Stimulated activated CD4-positive, alpha-beta T cell treated with anti-CD3 and anti-CD28 coated beads, Interleukin-4, amount 100 ng/mL, for 48 hours (primary cell): ENCODE data around the gene PDIA2.

Source experiments
- DNase-seq, 2 donors: peaks; one replicate each; pipeline ENCODE4 v3.0.0-alpha.2; 2020; ENCODE audit warnings: low read depth in 2 of 2

The PDIA2 gene

GRCh38 chr16:280005-280460 lies 2.9 kb upstream of the PDIA2 start:
- no peak for DNase-seq

GRCh38 chr16:280552-280951 lies 2.4 kb upstream of the PDIA2 start, which contains the start of gene ARHGDIG:
Gene ARHGDIG, plus strand, starts transcription at chr16:280591. Its CDS starts 90 bp downstream, at chr16:280681.
- DNase-seq: no peak

- no peak for DNase-seq
These were observed 1.8 kb upstream of the PDIA2 start for GRCh38 chr16:280991-281659.

- DNase-seq: no peak
These were observed 1.2 kb upstream of the PDIA2 start for GRCh38 chr16:281660-282255.

- DNase-seq: no peak
These were observed 473 bp upstream of the PDIA2 start for GRCh38 chr16:282491-282890.

- no peak for DNase-seq
These were observed 1.5 kb downstream of the PDIA2 start for GRCh38 chr16:284204-285120.

GRCh38 chr16:285146-286055 lies 2.4 kb downstream of the PDIA2 start:
- DNase-seq: no peak

- no peak for DNase-seq
These were observed 3.7 kb downstream of the PDIA2 start for GRCh38 chr16:286491-287297.

- no peak for DNase-seq
These were observed 4.4 kb downstream of the PDIA2 start for GRCh38 chr16:287298-287811.

GRCh38 chr16:287981-288920 lies 5.3 kb downstream of the PDIA2 start:
- DNase-seq: no peak

- DNase-seq: no peak
These were observed 6.5 kb downstream of the PDIA2 start for GRCh38 chr16:289395-289997.

GRCh38 chr16:290015-290680 lies 7.2 kb downstream of the PDIA2 start:
- no peak for DNase-seq

- no peak for DNase-seq
These were observed 7.9 kb downstream of the PDIA2 start for GRCh38 chr16:290681-291405.

GRCh38 chr16:291539-291938 lies 8.6 kb downstream of the PDIA2 start:
- no peak for DNase-seq

- DNase-seq: no peak
These were observed 10.2 kb downstream of the PDIA2 start for GRCh38 chr16:293043-293775.

GRCh38 chr16:296276-296675 lies 13.3 kb downstream of the PDIA2 start:
- DNase-seq: no peak
